IPS-18c (cell line): ENCODE measurements around the gene RPS2.
"Not testable (repeated sequence)": the region's sequence is repeated elsewhere in the genome, so short reads cannot be mapped to it uniquely, and the experiment has no call there.

Experiments
- H3K4me3 ChIP-seq: 2 replicates; pipeline ENCODE4 v1.7.0; 2013; ENCODE audit warnings: low read depth, mild to moderate bottlenecking, low read length, moderate library complexity; ENCODE audit not compliant: insufficient read depth
- H3K9me3 ChIP-seq: one replicate; pipeline ENCODE4 v1.6.1; 2013; ENCODE audit warnings: mild to moderate bottlenecking, low read length, moderate library complexity; ENCODE audit not compliant: control insufficient read depth, insufficient read depth

The RPS2 gene

GRCh38 chr16:1958715-1959268 is 5.8 kb downstream of the RPS2 start:
- Histone ChIP-seq H3K4me3 (peak overlapping the region; percentile 84), H3K9me3 (peaks cover 2% of the 10 kb centered on the region)

GRCh38 chr16:1958143-1958491 is 6.5 kb downstream of the RPS2 start:
- not testable (repeated sequence) for H3K4me3 ChIP-seq, H3K9me3 ChIP-seq

GRCh38 chr16:1957434-1958142 is 7.0 kb downstream of the RPS2 start:
- H3K9me3 ChIP-seq, H3K4me3 ChIP-seq: not testable (repeated sequence)

- Histone ChIP-seq H3K9me3 (no peaks in the 10 kb centered on the region), H3K4me3 (no peak overlapping the region)
These were observed 10.9 kb downstream of the RPS2 start for GRCh38 chr16:1953734-1954133.

- no peaks in the 10 kb centered on the region for H3K9me3 ChIP-seq
- no peak overlapping the region for H3K4me3 ChIP-seq
These were observed 14.1 kb downstream of the RPS2 start for GRCh38 chr16:1950559-1950958.

GRCh38 chr16:1950047-1950446 is 14.6 kb downstream of the RPS2 start:
- H3K9me3 ChIP-seq: no peaks in the 10 kb centered on the region
- no peak overlapping the region for H3K4me3 ChIP-seq

GRCh38 chr16:1949507-1949906 is 15.1 kb downstream of the RPS2 start:
- H3K4me3 ChIP-seq: no peak overlapping the region
- H3K9me3 ChIP-seq: no peaks in the 10 kb centered on the region

- Histone ChIP-seq H3K4me3 (no peak overlapping the region), H3K9me3 (no peaks in the 10 kb centered on the region)
These were observed 17.3 kb downstream of the RPS2 start for GRCh38 chr16:1947369-1947670.

GRCh38 chr16:1946495-1947368 is 17.9 kb downstream of the RPS2 start:
- no peaks in the 10 kb centered on the region for H3K9me3 ChIP-seq
- H3K4me3 ChIP-seq: no peak overlapping the region

- H3K4me3 ChIP-seq: no peak overlapping the region
These were observed 18.9 kb downstream of the RPS2 start for GRCh38 chr16:1945559-1946391.

GRCh38 chr16:1944612-1945199 is 19.9 kb downstream of the RPS2 start:
- Histone ChIP-seq H3K4me3 (no peak overlapping the region), H3K9me3 (no peaks in the 10 kb centered on the region)

More at GRCh38 chr16:1945559-1946391, 18.9 kb downstream of the RPS2 start:
- H3K9me3 ChIP-seq: no peaks in the 10 kb centered on the region

- H3K4me3 ChIP-seq: peak within 1 kb of the TSS; percentile 94
These were observed 21.6 kb downstream of the RPS2 start, which contains the start of gene MSRB1 for GRCh38 chr16:1942810-1943726. TSS of gene MSRB1 (minus strand) at chr16:1943199. CDS start at chr16:1943156, 43 bp downstream.

GRCh38 chr16:1942047-1942809 is 22.4 kb downstream of the RPS2 start:
- H3K4me3 ChIP-seq: peak overlapping the region; percentile 94
- H3K9me3 ChIP-seq: no peaks in the 10 kb centered on the region

More at GRCh38 chr16:1942810-1943726, 21.6 kb downstream of the RPS2 start, which contains the start of gene MSRB1:
- no peaks in the 10 kb centered on the region for H3K9me3 ChIP-seq

GRCh38 chr16:1941162-1942046 is 23.2 kb downstream of the RPS2 start:
- Histone ChIP-seq H3K9me3 (no peaks in the 10 kb centered on the region), H3K4me3 (no peak overlapping the region; the same call in 1 of the 2 replicates)
